Neuron (in vitro differentiated cells): ENCODE measurements around the gene AGO1.

ENCODE experiments used
- H2AFZ ChIP-seq: one replicate; pipeline ENCODE4 v1.6.1; 2013; ENCODE audit warnings: low read depth, mild to moderate bottlenecking, inconsistent platforms, low read length, moderate library complexity
- H3K27me3 ChIP-seq: one replicate; pipeline ENCODE4 v1.6.1; 2013; ENCODE audit warnings: low read length; ENCODE audit not compliant: insufficient read depth
- H3K36me3 ChIP-seq: one replicate; pipeline ENCODE4 v1.6.1; 2013; ENCODE audit warnings: low read length; ENCODE audit not compliant: insufficient read depth
- H3K4me1 ChIP-seq: one replicate; pipeline ENCODE4 v1.6.1; 2013; ENCODE audit warnings: low read length; ENCODE audit not compliant: insufficient read depth
- H3K4me3 ChIP-seq: 2 replicates; pipeline ENCODE4 v1.5.1; 2013; ENCODE audit warnings: mild to moderate bottlenecking, low read length, moderate library complexity
- H3K9me3 ChIP-seq: one replicate; pipeline ENCODE4 v1.6.1; 2013; ENCODE audit warnings: low read length

The AGO1 gene

DNA sequence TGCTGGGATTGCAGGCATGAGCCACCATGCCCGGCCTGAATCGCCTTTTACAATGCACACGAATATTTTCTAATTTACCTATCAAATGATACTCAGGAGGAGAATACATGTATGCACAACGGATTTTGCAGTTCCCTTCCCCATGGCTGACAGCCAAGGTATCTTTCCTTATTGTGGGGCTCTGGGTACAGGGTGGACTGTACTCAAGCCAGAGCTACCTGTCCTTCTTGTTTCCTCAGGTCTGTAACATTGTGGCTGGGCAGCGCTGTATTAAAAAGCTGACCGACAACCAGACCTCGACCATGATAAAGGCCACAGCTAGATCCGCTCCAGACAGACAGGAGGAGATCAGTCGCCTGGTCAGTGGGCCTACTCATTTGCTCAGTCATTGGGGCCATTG, 18.2 kb downstream of the AGO1 start:
- no peaks in the 10 kb centered on the region for H3K9me3 ChIP-seq
- peaks cover 85% of the 10 kb centered on the region for H3K36me3 ChIP-seq

DNA sequence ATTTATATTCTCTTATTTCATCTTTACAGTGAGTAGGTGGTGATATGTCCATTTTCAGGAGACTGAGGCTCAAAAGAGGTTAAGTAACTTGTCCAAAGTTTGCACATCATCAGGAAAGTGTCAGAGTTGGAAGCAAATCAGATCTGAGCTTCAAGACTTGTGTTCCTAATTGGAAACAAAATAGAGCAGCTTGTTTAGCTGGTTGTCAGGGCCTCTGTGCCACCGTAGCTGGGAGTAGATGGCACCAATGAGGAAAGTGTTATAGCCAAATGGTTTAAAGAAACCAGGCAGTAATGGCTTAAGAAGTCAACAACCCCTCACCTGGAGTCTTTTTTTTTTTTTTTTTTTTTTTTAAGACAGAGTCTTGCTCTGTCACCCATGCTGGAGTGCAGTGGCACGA, 19.7 kb downstream of the AGO1 start:
- Histone ChIP-seq H3K9me3 (no peaks in the 10 kb centered on the region), H2AFZ (no peak overlapping the region), H3K4me1 (no peaks in the 10 kb centered on the region), H3K27me3 (no peaks in the 10 kb centered on the region), H3K36me3 (peaks cover 84% of the 10 kb centered on the region), H3K4me3 (no peak overlapping the region)

More for the DNA sequence above, 18.2 kb downstream of the AGO1 start:
- no peak overlapping the region for H3K4me3 ChIP-seq
- no peaks in the 10 kb centered on the region for H3K4me1 ChIP-seq
- H3K27me3 ChIP-seq, result no peaks in the 10 kb centered on the region
- no peak overlapping the region for H2AFZ ChIP-seq

DNA sequence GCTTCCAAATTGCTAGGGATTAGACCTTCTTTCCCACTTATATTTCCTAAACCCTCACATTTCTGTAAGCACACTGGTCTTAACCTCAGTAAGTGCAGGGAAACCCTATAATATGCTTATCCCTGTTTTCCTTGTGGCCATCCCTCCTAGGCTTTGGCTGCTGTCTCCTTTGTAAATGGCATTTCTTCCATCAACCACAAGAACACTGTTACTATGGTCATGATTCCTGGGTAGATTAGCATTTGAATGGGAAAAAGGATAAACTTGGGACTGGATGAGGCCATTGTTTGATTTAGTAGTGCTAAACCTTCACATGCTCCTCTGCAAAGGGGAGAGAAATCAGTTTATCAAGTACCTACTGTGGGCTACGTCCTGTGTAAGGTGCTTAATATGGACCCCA, 31.7 kb downstream of the AGO1 start:
- no peaks in the 10 kb centered on the region for H3K4me1 ChIP-seq
- H3K36me3 ChIP-seq, result peaks cover 84% of the 10 kb centered on the region
- H3K27me3 ChIP-seq, result no peaks in the 10 kb centered on the region
- H3K4me3 ChIP-seq, result no peak overlapping the region
- no peak overlapping the region for H2AFZ ChIP-seq
- no peaks in the 10 kb centered on the region for H3K9me3 ChIP-seq

DNA sequence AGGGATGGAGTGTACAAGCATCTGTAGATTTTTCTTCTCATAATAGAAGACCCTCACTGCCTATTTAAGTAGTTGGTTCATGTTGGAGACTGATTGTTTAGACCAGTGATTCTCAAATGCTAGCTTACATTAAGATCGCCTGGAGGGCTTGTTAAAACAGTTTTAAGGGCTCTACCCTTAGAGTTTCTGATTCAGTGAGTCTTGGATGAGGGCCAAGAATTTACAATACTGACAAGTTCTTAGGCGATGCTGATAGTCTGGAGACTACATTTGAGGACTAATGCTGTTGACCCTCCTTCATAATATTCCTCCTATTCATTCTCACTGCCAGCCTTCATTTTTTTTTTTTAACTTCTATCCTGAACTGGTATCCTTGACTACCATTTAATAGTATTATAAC, 32.7 kb downstream of the AGO1 start:
- peaks cover 84% of the 10 kb centered on the region for H3K36me3 ChIP-seq
- H3K27me3 ChIP-seq, result no peaks in the 10 kb centered on the region
- H3K9me3 ChIP-seq, result no peaks in the 10 kb centered on the region
- H3K4me1 ChIP-seq, result no peaks in the 10 kb centered on the region
- H3K4me3 ChIP-seq, result no peak overlapping the region
- H2AFZ ChIP-seq, result no peak overlapping the region

DNA sequence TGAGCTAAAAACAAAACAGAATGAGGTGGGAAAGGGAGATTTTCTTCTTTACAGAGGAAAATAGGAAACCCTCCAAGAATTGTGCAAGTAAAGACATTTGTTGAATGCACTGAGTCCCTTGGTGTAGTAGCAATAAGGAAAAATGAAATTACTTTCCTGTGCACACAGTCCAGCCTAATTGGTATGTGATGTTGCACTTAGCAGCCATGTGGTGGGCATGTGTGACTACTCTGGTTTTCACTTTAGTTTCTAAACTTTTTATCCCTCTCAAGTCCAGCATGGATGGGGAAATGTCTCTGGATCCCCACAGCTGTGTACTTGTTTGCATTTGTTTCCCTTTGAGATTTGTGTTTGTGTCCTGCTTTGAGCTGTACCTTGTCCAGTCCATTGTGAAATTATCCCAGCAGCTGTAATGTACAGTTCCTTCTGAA, 40.8 kb downstream of the AGO1 start:
- H3K4me1 ChIP-seq, result no peaks in the 10 kb centered on the region
- no peaks in the 10 kb centered on the region for H3K27me3 ChIP-seq
- H2AFZ ChIP-seq, result no peak overlapping the region
- peaks cover 37% of the 10 kb centered on the region for H3K36me3 ChIP-seq
- no peaks in the 10 kb centered on the region for H3K9me3 ChIP-seq
- no peak overlapping the region for H3K4me3 ChIP-seq

DNA sequence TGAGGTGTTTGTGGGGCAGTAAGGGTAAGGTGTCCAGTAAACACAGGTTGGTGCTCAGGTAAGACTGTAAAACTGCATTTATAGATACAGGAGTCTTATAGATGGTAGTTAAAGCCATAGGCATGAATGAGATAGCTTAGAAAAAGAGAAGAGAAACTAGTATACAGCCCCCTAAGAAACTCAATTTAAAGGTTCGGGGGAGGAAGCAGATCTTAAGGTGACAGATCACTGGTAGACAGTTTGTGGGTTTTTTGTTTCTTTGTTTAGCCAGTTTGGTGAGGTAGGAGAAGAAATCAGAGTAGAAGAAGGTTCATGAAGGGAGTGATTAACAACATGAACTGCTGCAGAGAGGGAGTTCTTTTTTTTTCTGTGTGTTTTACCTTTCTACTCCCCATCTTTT, 41.8 kb downstream of the AGO1 start:
- H3K27me3 ChIP-seq, result no peaks in the 10 kb centered on the region
- no peak overlapping the region for H3K4me3 ChIP-seq
- no peak overlapping the region for H2AFZ ChIP-seq
- H3K9me3 ChIP-seq, result no peaks in the 10 kb centered on the region
- H3K36me3 ChIP-seq, result peaks cover 29% of the 10 kb centered on the region
- H3K4me1 ChIP-seq, result peaks cover 2% of the 10 kb centered on the region

DNA sequence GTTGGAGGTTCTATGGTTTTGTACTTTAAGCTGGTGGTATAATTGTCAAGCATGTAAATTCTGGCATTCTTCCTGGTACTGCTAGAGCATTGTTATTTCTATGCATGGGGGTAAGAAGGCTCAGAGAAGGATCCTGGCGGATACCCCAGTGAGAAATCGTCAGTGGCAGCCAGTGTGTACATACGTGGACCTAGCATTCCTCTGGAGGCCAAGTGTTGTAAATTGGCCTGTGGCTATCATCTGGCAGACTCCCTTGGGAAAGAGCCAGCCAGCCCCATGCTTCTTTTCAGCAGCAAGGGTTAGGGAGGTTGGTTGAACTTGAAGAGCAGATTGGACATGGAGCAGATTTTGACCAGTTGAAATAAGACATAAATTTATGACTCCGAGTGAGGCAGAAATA, 42.7 kb downstream of the AGO1 start:
- H3K27me3 ChIP-seq, result no peaks in the 10 kb centered on the region
- no peaks in the 10 kb centered on the region for H3K9me3 ChIP-seq
- peaks cover 6% of the 10 kb centered on the region for H3K4me1 ChIP-seq
- no peak overlapping the region for H2AFZ ChIP-seq
- no peak overlapping the region for H3K4me3 ChIP-seq
- peaks cover 22% of the 10 kb centered on the region for H3K36me3 ChIP-seq

DNA sequence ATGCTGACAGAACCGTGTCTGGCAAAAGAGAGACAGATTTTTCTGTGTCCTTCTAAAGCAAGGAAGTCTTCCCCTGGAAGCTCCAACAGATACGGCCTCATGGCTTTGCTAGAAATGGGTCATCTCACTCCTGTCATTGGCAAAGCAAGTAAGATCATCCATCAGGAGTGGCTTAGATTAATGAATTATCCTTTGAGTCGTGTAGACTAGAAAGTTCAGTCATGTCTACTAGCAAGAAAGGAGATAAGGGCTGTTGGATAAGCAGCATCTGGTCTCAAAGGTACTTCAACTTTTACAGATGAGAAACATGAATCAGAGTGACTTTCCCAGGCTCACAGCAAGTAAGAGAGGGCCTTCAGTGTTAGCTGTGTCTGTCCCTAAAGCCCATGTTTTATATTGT, 44.5 kb downstream of the AGO1 start:
- Histone ChIP-seq H3K4me1 (peaks cover 11% of the 10 kb centered on the region), H3K9me3 (no peaks in the 10 kb centered on the region), H3K4me3 (no peak overlapping the region), H2AFZ (no peak overlapping the region), H3K27me3 (no peaks in the 10 kb centered on the region), H3K36me3 (peaks cover 10% of the 10 kb centered on the region)

DNA sequence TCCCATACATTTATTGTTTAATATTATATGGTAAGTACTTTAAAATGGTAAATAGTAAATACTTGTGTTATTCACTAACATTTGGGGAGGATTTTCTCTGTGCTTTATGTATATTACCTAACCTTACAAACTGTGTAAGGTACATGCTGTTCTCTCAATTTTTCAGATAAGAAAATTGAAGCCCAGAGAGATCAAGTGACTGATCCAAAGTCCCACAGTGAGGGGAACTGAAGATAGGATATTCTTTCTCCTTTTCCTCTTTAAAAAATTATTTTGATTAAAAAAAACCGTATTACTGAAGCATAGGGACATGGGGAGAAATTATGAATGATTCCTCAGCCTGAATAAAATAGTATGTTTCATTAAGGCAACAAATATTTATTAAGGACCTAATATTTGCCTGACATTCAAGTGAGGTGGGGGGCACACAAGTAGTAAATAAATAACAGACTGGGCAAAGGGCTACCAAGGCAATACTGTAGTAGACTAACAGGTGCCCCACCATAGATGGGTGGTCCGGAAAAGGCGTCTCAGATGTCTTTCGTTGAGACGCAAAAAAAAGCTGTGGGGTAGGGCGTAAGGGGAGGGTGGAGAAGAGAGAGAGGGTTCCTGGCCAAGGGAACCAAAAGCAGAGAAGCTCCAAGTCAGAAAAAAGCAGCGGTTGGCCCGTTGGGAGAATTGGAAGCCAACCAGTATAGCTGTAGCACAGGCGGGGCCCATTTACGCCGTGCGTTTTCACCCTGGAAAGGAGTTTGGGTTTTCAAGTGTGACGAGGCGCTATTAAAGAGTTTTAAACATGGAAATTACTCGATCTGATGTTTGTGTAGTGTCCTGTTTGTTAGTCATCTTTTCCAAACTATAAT, 47.0 kb downstream of the AGO1 start:
- Histone ChIP-seq H3K9me3 (no peaks in the 10 kb centered on the region), H3K4me3 (peak overlapping the region; percentile 99), H2AFZ (peak overlapping the region; percentile 95), H3K4me1 (peaks cover 24% of the 10 kb centered on the region), H3K36me3 (peaks cover 6% of the 10 kb centered on the region), H3K27me3 (no peaks in the 10 kb centered on the region)

DNA sequence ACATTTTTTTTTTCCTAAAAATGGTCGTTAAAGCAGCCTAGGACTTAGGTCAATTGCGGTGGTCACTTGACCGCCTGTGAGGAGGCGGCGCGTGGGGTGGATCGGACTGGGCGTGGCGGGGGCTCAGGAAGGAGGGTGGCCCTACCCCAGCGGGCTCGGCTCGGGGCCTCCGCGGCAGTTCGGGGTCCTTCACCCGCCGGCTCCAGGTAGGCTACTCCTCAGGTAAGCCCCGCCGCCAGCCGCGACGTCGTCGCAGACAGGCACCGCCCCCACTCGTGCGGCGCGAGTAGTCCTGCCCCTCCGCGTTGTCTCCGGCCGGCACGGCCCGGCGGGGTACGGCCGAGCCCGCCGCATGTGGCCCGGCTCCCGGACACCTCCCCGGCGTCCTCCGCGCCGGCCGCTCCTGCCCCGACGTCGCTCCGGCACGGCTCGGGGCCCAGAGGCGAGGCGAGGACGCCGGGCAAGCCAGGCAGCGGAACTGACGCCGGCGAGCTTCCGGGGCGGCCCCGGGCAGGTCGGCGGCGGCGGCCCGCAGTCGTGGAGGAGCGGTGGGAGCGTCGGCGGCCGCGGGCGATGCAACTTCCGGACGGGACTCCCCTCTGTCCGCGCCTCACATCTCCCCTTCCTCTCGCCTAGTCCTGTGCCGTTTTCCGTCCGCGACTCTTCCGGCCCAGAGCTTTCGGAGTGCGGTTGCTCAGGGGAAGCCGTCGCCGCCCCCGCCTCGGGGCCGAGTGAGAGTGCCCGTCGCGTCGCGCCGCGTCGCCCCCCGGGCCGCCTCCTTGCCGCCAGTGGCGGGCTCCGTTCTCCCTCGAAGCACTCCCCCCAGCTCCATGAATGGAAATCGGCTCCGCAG, 47.8 kb downstream of the AGO1 start, which contains the start of gene AGO3:
Gene AGO3 (plus strand): TSS at position 513 of the 853 bp plus-strand sequence. CDS start 322 bp downstream, at position 835.
- Histone ChIP-seq H3K27me3 (no peaks in the 10 kb centered on the region), H2AFZ (peak within 1 kb of the TSS; percentile 95), H3K9me3 (no peaks in the 10 kb centered on the region), H3K4me3 (peak within 1 kb of the TSS; percentile 99), H3K4me1 (peaks cover 29% of the 10 kb centered on the region), H3K36me3 (peaks cover 6% of the 10 kb centered on the region)

DNA sequence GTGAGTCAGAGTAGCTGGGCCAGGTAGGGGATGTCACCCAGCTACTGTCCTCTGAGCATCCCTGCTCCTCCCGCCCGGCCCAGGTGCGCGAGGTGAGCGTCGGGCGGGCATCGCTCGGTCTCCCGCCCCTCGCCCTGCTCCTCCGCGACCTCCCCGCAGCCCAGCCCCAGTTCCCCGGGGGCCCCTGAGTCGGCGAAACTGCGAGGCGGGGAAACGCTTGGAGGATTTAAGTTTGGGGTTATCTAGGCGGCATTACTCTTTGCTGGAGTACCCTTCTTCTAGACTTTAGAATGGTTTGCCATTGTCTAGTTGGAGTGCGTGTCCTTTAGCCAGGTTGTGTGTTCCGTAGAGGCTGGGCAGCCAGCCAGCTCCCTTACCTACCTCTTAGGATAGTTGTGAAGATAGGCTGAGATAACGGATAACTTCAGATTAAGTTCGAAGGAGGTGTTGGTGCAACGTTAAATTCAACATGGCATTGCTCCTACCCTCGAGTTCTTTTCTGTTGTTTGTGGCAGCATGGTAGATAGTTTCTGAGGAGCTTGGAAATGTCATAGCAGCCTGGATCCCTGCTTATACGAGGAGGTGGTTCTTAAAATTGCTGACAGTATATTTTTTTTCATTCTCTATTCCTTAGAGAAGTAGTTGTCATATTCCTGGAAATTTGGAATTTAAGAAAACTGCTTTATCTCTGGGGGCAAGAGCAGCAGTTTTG, 48.6 kb downstream of the AGO1 start:
- Histone ChIP-seq H3K9me3 (no peaks in the 10 kb centered on the region), H2AFZ (peak overlapping the region; percentile 95), H3K4me3 (peak overlapping the region; percentile 99), H3K4me1 (peaks cover 36% of the 10 kb centered on the region), H3K27me3 (no peaks in the 10 kb centered on the region), H3K36me3 (peaks cover 5% of the 10 kb centered on the region)

DNA sequence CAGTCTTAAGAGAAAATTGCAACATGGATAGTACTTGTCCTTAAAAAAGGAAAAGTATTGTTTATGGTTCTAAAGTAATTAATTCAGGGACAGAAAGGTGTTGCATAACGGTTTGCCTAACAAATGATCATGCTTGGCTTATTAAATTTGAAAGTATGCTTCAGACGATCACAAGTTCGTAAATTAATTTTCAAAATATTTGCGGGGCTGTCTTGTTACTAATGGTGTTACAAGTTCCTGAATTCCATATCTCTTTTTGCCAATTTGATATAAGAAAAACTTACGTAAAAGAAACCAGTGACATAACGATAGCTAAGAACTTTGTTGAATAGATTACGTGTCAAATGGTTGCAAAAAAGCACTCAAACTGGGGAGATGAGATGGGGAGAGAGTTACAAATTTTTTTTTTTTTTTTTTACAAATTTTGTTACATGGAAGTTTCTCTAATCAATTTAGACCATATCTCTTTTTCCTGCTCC, 49.2 kb downstream of the AGO1 start:
- peak overlapping the region; percentile 99 for H3K4me3 ChIP-seq

More for the DNA sequence above, 49.2 kb downstream of the AGO1 start:
- peaks cover 2% of the 10 kb centered on the region for H3K36me3 ChIP-seq
- peaks cover 40% of the 10 kb centered on the region for H3K4me1 ChIP-seq
- no peaks in the 10 kb centered on the region for H3K27me3 ChIP-seq
- no peaks in the 10 kb centered on the region for H3K9me3 ChIP-seq
- H2AFZ ChIP-seq, result no peak overlapping the region
